T-helper 2 cell treated with Interferon-gamma antibody and Interleukin-4, amounts not matched to agents 5 μg/mL and 100 μg/mL, for 36 hours (primary cell): Measurements from ENCODE around the gene TLCD1.
A peak's percentile ranks its signal among the peaks of the same experiment; 100 is the strongest.

Experiments used
- DNase-seq: peaks from one replicate; pipeline ENCODE4 v3.0.0; 2021; ENCODE audit warnings: low spot score
- H3K27ac Mint-ChIP-seq: one replicate; pipeline ENCODE4 v1.8.0; 2021; ENCODE audit warnings: mild to moderate bottlenecking, mixed read lengths
- H3K27me3 Mint-ChIP-seq: one replicate; pipeline ENCODE4 v1.8.0; 2021; ENCODE audit warnings: low read depth, mixed read lengths
- H3K36me3 Mint-ChIP-seq: one replicate; pipeline ENCODE4 v1.8.0; 2021; ENCODE audit warnings: low read depth, mixed read lengths
- H3K4me1 Mint-ChIP-seq: one replicate; pipeline ENCODE4 v1.8.0; 2021; ENCODE audit warnings: low read depth, mixed read lengths
- H3K4me3 Mint-ChIP-seq: one replicate; pipeline ENCODE4 v1.8.0; 2022; ENCODE audit warnings: mild to moderate bottlenecking, moderate library complexity, mixed read lengths
- H3K9me3 Mint-ChIP-seq: one replicate; pipeline ENCODE4 v1.8.0; 2021; ENCODE audit warnings: mixed read lengths

The TLCD1 gene

DNA sequence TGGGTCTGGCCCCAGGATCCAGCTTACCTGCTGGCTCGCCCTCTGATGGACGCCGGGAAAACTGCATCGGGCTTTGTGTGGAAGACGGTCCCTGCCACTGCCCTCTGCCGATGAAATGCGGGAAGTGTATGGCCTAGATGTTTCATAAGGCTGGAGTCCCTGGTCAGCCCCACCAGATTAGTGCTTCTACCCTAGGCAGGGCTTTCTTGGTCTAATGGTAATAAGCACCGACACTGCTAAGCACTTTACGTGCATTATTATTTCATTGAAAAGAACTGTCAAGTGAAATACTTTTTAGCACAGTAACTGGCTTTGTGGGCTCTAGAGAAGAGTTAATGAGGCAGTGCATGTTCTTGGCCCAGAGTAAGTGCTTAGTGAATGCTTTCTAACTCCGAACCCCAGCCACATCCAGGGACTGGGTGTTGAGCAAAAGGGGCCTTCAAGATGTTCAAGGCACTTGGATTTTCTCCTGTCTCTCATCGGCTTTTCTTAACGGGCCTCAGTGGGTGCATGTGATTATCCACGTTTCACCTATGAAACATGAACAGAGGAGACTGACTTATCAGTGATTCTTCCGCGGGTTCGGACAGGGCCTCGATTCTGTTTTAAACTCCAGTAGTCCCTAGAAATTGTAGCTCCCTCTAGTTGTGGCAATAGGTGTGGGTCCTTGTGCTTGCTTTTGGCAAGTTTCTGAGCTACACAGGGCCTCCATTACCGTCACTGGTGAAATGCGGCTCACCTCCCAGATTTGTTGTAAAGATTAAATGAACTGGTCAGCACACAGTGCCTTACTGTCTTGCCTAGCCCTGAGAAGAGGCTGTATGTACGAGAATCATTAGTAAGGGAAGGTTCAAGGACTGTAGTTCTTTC lies 24.4 kb upstream of the TLCD1 start:
- H3K27me3 Mint-ChIP-seq, result no peaks in the 10 kb centered on the region
- peaks cover 8% of the 10 kb centered on the region for H3K4me1 Mint-ChIP-seq
- peaks cover 13% of the 10 kb centered on the region for H3K36me3 Mint-ChIP-seq
- H3K9me3 Mint-ChIP-seq, result no peaks in the 10 kb centered on the region
- H3K27ac Mint-ChIP-seq, result no peak overlapping the region
- peak; percentile 85 for DNase-seq
- H3K4me3 Mint-ChIP-seq, result no peak overlapping the region

DNA sequence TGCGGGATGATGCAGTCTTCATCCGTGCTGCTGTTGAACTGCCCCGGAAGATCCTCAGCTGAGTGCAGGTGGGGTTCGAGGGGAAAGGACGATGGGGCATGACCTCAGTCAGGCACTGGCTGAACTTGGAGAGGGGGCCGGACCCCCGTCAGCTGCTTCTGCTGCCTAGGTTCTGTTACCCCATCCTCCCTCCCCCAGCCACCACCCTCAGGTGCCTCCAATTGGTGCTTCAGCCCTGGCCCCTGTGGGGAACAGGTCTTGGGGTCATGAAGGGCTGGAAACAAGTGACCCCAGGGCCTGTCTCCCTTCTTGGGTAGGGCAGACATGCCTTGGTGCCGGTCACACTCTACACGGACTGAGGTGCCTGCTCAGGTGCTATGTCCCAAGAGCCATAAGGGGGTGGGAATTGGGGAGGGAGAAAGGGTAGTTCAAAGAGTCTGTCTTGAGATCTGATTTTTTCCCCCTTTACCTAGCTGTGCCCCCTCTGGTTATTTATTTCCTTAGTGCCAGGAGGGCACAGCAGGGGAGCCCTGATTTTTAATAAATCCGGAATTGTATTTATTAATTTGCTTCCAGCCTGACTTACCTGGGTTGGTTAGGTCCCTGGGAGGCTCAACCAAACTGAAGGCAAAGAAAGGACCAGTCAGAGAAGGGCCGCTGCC lies 23.6 kb upstream of the TLCD1 start:
- peaks cover 13% of the 10 kb centered on the region for H3K36me3 Mint-ChIP-seq
- DNase-seq, result no peak
- H3K27me3 Mint-ChIP-seq, result no peaks in the 10 kb centered on the region
- no peak overlapping the region for H3K27ac Mint-ChIP-seq
- peaks cover 10% of the 10 kb centered on the region for H3K4me1 Mint-ChIP-seq
- H3K9me3 Mint-ChIP-seq, result no peaks in the 10 kb centered on the region
- no peak overlapping the region for H3K4me3 Mint-ChIP-seq

DNA sequence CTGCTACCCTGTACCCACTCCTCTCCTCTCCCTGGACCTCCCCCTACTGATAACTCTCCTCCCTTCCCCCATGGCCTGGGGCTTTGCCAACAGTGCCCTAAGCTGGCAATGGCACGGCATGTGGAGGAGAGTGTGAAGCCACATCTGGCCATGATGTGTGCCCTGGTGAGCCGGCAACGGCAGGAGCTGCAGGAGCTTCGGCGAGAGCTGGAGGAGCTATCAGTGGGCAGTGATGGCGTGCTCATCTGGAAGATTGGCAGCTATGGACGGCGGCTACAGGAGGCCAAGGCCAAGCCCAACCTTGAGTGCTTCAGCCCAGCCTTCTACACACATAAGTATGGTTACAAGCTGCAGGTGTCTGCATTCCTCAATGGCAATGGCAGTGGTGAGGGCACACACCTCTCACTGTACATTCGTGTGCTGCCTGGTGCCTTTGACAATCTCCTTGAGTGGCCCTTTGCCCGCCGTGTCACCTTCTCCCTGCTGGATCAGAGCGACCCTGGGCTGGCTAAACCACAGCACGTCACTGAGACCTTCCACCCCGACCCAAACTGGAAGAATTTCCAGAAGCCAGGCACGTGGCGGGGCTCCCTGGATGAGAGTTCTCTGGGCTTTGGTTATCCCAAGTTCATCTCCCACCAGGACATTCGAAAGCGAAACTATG lies 23.0 kb upstream of the TLCD1 start:
- Mint-ChIP-seq H3K27ac (peak overlapping the region; percentile 31), H3K27me3 (no peaks in the 10 kb centered on the region), H3K36me3 (peaks cover 13% of the 10 kb centered on the region), H3K4me1 (peaks cover 10% of the 10 kb centered on the region), H3K4me3 (no peak overlapping the region), H3K9me3 (no peaks in the 10 kb centered on the region)
- no peak for DNase-seq

DNA sequence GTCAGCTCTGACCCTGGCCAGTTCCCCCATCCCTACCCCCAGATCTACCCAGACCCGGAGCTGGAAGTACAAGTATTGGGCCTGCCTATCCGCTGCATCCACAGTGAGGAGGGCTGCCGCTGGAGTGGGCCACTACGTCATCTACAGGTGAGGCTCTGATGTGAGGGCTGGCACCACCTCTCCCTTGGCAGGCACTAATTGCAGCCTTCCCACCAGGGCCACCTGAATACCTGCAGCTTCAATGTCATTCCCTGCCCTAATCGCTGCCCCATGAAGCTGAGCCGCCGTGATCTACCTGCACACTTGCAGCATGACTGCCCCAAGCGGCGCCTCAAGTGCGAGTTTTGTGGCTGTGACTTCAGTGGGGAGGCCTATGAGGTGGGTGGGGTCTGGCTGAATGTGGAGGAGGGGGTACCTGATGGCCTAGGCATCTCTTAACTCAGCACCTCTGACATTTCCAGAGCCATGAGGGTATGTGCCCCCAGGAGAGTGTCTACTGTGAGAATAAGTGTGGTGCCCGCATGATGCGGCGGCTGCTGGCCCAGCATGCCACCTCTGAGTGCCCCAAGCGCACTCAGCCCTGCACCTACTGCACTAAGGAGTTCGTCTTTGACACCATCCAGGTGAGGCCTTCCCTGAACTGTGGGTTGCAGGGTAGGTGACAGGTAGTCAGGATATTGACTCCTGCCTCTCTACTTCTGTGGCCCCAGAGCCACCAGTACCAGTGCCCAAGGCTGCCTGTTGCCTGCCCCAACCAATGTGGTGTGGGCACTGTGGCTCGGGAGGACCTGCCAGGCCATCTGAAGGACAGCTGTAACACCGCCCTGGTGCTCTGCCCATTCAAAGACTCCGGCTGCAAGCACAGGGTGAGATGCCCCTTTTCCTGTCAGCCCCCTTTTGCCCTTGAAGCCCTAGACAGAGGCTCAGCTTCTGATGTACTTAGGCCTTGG lies 22.0 kb upstream of the TLCD1 start:
- no peak for DNase-seq
- Mint-ChIP-seq H3K9me3 (no peaks in the 10 kb centered on the region), H3K27ac (no peak overlapping the region), H3K4me3 (no peak overlapping the region), H3K4me1 (peaks cover 12% of the 10 kb centered on the region), H3K27me3 (no peaks in the 10 kb centered on the region), H3K36me3 (peaks cover 13% of the 10 kb centered on the region)

DNA sequence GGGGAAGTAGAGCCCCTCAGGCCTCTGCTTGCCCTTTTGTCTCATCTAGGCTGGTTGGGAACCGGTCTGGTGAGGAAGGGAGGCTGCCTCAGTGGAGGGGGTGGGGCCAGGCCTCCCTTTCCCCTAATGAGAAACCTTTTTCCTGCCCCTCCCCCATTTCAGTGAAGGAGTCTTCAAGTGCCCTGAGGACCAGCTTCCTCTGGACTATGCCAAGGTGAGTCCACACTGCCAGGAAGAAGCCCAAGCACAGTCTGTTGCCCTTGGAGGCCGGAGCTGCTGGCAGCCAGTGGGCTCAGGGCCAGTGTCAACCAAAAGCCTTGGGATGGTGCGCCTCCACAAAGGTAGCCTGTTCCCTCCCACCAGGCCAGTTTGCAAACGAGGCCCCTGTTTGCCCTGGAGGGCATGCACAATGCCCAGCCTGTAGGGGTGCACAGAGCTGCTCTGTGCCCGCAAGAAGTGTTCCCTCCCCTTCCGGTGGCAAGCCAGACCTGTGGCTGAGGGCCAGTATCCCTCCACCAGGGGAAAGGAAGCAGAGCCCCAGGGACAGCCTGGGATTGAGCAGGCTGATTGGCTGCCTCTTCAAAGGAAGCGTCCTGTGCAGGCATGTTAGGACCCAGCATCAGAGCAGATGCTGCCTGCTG lies 21.1 kb upstream of the TLCD1 start:
- peaks cover 13% of the 10 kb centered on the region for H3K36me3 Mint-ChIP-seq
- no peak overlapping the region for H3K27ac Mint-ChIP-seq
- H3K4me3 Mint-ChIP-seq, result no peak overlapping the region
- no peaks in the 10 kb centered on the region for H3K27me3 Mint-ChIP-seq
- H3K4me1 Mint-ChIP-seq, result peaks cover 13% of the 10 kb centered on the region
- DNase-seq, result no peak
- no peaks in the 10 kb centered on the region for H3K9me3 Mint-ChIP-seq

DNA sequence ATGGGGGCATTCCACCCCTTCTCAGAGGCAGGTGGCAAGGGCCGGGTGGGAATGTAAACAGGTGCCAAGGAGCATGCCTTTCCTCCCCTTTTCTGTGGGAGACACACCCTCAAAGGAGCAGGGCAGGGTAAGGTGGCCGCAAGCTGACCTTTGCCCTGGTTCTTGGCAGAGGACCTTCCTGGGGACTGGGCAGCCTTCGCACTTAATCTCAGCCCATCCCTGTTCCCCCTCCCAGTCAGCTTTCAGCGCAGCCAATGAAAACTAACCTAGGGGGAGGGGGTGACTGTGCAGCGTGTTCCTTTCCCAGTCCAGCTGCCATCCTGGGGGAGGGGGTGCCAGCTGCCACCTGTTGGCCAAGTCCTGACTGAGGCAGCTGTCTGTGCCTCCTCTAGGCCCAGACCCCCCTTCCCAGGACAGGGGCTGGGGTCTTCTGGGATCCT lies 20.6 kb upstream of the TLCD1 start:
- H3K36me3 Mint-ChIP-seq, result peaks cover 13% of the 10 kb centered on the region
- peaks cover 15% of the 10 kb centered on the region for H3K4me1 Mint-ChIP-seq
- no peaks in the 10 kb centered on the region for H3K27me3 Mint-ChIP-seq
- H3K4me3 Mint-ChIP-seq, result peak overlapping the region; percentile 89
- no peaks in the 10 kb centered on the region for H3K9me3 Mint-ChIP-seq
- no peak for DNase-seq
- H3K27ac Mint-ChIP-seq, result peak overlapping the region; percentile 15

DNA sequence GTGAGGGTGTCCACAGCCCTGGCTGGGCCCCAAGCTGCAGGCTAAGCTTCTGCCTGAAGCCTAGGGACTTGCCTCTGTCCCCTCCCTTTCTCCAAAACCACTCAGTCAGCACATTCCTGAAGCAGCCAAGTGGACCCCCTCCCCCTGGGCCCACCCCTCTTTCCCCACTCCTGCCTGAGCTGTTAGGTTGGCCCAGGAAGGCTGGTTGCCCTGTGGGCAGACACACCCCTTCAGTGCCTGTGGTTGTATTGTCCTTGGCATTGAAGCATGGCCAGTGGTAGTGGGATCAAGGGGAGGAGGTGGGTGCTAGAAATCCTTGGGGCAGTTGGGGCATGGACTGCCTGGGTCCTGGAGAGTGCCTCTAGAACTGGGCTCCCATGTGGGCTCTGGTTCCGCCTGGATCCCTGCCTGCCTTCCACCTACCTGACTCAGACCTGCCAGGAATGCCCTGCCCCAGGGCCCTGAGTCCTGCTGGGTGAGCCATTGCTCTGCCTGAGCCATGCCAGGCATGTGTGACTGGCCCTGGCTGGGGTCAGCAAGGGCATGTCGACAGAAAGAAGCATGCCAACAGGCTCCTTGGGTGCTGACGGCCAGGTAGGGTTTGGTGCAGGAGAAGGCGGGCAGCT lies 19.9 kb upstream of the TLCD1 start:
- DNase-seq, result no peak
- H3K27me3 Mint-ChIP-seq, result no peaks in the 10 kb centered on the region
- peak overlapping the region; percentile 89 for H3K4me3 Mint-ChIP-seq
- peaks cover 15% of the 10 kb centered on the region for H3K4me1 Mint-ChIP-seq
- no peaks in the 10 kb centered on the region for H3K9me3 Mint-ChIP-seq
- H3K36me3 Mint-ChIP-seq, result peaks cover 13% of the 10 kb centered on the region
- H3K27ac Mint-ChIP-seq, result peak overlapping the region; percentile 91

DNA sequence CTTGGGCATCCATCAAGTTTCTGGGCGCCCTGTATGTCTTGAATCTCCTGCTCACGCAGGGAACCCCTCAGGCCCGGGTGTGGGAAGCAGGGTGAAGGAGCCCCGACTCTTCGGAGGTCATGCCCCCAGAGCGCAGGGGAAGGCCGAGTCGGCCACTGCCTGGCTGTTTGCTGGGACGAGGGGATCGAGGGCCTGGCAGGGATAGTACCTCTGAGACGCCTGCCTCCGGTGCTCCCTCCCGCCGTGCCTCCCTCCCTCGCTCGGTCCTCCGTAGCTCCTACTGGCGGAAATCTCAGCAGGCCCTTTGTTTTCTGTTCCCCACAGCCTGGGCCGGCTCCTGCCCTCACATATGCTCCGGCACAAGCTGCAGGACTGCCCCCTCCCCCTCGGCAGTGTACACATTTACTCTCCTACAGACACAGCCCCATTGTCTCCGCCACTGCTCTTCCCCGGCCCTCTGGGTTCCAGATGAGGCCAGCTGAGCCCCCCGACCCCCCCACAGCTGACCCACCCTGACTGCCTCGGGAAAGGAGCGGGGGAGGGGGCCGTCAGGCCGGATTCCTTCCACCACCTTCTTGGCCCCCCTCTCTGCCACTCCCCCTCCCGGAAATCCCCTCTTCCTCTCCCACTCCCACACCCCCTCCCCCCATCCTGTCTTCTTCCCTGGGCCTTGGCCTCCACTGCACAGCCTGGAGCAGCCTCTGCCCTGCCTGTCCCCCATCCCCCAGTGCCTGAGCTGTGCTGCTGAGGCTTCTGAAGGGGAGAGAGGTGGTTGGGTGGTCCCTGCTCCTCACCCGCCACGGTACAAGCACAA lies 19.1 kb upstream of the TLCD1 start:
- Mint-ChIP-seq H3K4me3 (peak overlapping the region; percentile 89), H3K27me3 (no peaks in the 10 kb centered on the region), H3K27ac (peak overlapping the region; percentile 91), H3K36me3 (peaks cover 13% of the 10 kb centered on the region), H3K4me1 (peaks cover 15% of the 10 kb centered on the region), H3K9me3 (no peaks in the 10 kb centered on the region)
- DNase-seq, result no peak

DNA sequence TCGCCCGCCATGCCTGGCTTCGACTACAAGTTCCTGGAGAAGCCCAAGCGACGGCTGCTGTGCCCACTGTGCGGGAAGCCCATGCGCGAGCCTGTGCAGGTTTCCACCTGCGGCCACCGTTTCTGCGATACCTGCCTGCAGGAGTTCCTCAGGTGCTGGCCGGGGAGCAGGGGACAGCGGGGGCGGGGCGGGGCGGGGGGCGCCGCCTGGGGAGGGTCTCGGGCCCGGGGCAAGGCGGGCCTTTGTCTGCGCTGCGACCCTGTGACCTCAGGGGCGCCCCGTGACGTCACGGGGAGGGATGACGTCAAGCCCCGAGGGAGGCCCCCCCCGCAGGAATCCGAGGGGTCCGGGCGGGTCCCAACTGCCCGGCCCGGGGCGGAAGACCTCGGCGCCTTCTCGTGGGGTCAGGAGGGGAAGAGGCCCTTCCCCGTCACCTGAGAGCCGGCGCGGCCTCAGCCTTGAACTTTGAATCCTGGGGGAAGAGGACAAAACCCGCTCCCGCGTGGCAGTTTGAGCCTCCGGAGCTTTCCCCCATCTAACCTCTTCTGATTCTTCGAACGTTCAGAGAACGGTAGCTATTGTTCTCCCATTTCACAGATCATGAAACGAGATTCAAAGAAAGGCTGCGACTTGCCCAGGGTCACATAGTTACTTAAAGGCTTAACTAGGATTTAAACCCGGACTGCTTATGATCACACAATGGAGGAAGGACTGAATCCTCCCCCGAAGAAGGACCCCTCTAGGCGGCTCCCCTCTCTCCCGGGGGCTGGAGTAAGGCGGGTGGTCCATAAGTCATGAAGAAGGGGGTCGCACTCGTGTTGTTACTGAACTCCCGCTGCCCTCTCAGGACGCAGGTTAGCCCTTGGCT lies 18.3 kb upstream of the TLCD1 start:
- Mint-ChIP-seq H3K27me3 (no peaks in the 10 kb centered on the region), H3K4me3 (peak overlapping the region; percentile 89)

DNA sequence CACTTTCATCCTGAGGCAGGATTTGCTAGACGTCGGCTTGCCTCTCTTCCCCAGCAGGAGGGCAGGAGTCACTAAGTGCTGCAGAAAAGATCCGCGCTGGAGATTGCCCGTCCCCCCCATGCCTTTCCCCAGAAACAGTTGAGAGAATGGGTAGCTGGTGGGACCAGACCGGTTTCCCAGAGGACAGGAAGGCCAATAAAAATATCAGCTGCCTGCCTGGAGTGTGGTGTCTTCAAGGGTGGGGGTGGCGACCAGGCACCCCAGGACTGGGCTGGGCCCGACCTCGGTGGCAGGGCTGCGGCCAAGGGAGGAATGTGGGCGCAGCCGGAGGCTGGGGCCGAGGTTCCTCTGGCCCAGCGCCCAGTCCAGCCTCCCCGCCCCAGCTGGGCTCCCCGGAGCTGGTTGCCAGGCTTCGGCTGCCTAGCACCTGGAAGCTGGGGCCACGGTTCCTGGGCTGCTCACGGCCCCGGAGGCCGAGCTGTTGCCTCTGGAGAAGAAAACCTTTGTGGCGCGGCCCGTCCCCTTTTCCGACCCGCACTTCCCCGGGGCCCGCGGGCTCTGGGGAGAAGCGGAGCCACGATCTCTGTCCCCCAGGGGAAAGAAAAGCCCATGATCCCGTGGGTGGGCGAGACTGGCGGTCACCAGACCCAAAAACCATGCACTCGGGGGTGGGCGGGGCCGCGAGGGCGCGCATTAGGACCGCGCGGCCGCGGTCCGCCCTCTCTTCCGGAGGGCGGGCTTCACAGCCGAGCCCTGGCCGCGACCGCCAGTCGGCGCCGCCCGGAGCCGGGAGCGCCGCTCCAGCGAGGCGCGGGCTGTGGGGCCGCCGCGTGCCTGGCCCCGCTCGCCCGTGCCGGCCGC lies 17.4 kb upstream of the TLCD1 start, which contains the start of gene TRAF4:
TRAF4 (plus strand) TSS at position 769 of the 861 bp plus-strand sequence. CDS start 102 bp downstream, outside the sequence.
- Mint-ChIP-seq H3K4me3 (peak within 1 kb of the TSS; percentile 89), H3K27me3 (no peaks in the 10 kb centered on the region), H3K27ac (peak within 1 kb of the TSS; percentile 91)

More for the DNA sequence above, 18.3 kb upstream of the TLCD1 start:
- Mint-ChIP-seq H3K4me1 (peaks cover 13% of the 10 kb centered on the region), H3K9me3 (no peaks in the 10 kb centered on the region), H3K27ac (peak overlapping the region; percentile 91), H3K36me3 (peaks cover 15% of the 10 kb centered on the region)
- DNase-seq, result peak; percentile 44

More for the DNA sequence above, 17.4 kb upstream of the TLCD1 start, which contains the start of gene TRAF4:
- Mint-ChIP-seq H3K36me3 (peaks cover 15% of the 10 kb centered on the region), H3K4me1 (peaks cover 19% of the 10 kb centered on the region), H3K9me3 (no peaks in the 10 kb centered on the region)
- DNase-seq, result peak; percentile 80
